ENCODE data around the gene OXSR1.

- TF ChIP-seq CTCF (IDR thresholded peaks at IDR 0.05) = no peak
- TF ChIP-seq POLR2A (IDR thresholded peaks at IDR 0.05) = no peak
Observed at GRCh38 chr3:38264779-38265178, 99.4 kb downstream of the OXSR1 start.

Measured in body of pancreas (tissue), 4 donors.